H1 (cell line): ENCODE results near the gene ARHGAP26. TPM values are rescaled to one million over a fixed set of nuclear protein-coding genes. Genes with fewer than 3 reads are reported as not detected.

ENCODE experiments used
- FOSL1 ChIP-seq: IDR thresholded peaks from 2 replicates; pipeline ENCODE4 v1.6.1; 2011; ENCODE audit warnings: mild to moderate bottlenecking, low read depth, low read length, moderate library complexity; ENCODE audit not compliant: insufficient read depth
- MAFK ChIP-seq: IDR thresholded peaks from 2 replicates; pipeline ENCODE4 v1.6.1; 2012; ENCODE audit warnings: low read depth, mild to moderate bottlenecking, improper control_type of control experiment, low read length
- polyA plus RNA-seq, 7 experiments: library from polyadenylated mRNA; depleted of rRNA in 3 of 7; stranded (reverse) in 5 of 7; unstranded in 2 of 7; fragments of >200 nt in 5 of 7; fragments of 200-250 nt in 2 of 7; gene quantifications; 1 replicate in 5 of 7; 2 replicates in 1 of 7; 4 replicates in 1 of 7; pipeline versions ENCODE4 v1.2.1 to v1.2.3, GENCODE V29; 2011 to 2013; ENCODE audit warnings: missing spikeins in 2 of 7, mixed read lengths in 2 of 7
- total RNA-seq: library from RNA; stranded (reverse); fragmentation: NEBNext Ultra II Directional; extraction: Animal tissue kit (Norgen Biotek cat#: 25700); gene quantifications from 2 replicates; pipeline ENCODE4 v1.2.1, GENCODE V29; 2021

Gene ARHGAP26
- total and polyA plus RNA-seq, 2 of the 8 experiments (the other 6 are each of a cell fraction or from before 2014, with no cell fraction given): 7.1 to 24.8 TPM

DNA sequence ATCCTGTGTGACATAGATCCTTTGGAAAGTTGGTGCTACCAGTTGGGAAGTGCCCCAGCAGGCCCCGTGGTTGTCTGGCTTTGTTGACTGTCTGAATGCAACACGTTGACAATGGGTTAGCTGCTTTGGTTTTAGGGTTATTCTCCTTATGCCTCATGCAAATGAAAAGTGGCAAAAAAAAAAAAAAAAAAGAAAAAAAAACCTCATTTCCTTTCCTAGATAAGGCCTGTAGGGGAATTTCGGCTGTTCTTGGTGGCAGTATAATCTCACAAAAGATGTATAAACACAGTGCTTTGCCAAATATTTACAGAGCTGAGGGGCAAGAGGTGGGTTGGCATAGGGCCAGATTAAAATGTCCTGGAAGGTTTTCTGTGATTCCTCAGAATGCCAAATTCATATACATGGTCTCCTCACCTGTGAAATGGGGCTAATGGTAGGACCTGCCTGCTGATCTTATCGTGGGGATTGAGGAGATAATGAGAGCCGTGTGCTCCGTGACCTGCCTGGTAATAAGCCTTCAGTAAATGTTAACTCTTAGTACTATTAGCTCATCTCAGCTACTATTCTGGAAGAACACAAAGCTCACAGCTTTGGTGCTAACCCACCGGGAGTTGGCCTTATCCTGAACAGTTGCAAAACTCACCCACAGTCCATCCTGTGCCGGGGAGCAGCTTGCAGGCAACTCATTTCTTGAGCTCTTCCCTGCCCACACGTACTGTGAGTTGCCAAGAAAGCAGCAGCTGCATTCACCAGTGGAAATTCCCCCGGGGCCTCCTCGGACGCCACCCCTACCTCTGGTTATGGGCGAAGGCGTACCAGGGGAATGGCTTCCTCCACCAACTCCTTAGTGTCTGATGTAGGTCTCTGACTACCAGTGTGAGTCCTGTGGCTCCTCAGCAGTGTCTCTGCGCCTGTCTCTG lies 413.0 kb downstream of the ARHGAP26 start (continued):
- no peak for TF ChIP-seq FOSL1
- TF ChIP-seq MAFK: no peak
